KOPT-K1 (cell line): Measurements from ENCODE around the gene ARHGAP8.

Experiments used
- H3K27ac ChIP-seq: fragments of 200-600 bp; sonication (generic); 2 replicates; pipeline ENCODE4 v1.5.1; 2016; ENCODE audit warnings: antibody characterized with exemption, mild to moderate bottlenecking, low read depth, low read length; ENCODE audit not compliant: poor library complexity, severe bottlenecking
- H3K36me3 ChIP-seq: fragments of 200-600 bp; sonication (generic); 2 replicates; pipeline ENCODE4 v1.5.1; 2017; ENCODE audit warnings: antibody characterized with exemption, mild to moderate bottlenecking, low read length, moderate library complexity; ENCODE audit not compliant: insufficient read depth
- H3K9me3 ChIP-seq: fragments of 200-600 bp; sonication (generic); 2 replicates; pipeline ENCODE4 v1.5.1; 2017; ENCODE audit warnings: antibody characterized with exemption, low read length, mild to moderate bottlenecking; ENCODE audit not compliant: insufficient read depth, poor library complexity, severe bottlenecking

Gene ARHGAP8

DNA sequence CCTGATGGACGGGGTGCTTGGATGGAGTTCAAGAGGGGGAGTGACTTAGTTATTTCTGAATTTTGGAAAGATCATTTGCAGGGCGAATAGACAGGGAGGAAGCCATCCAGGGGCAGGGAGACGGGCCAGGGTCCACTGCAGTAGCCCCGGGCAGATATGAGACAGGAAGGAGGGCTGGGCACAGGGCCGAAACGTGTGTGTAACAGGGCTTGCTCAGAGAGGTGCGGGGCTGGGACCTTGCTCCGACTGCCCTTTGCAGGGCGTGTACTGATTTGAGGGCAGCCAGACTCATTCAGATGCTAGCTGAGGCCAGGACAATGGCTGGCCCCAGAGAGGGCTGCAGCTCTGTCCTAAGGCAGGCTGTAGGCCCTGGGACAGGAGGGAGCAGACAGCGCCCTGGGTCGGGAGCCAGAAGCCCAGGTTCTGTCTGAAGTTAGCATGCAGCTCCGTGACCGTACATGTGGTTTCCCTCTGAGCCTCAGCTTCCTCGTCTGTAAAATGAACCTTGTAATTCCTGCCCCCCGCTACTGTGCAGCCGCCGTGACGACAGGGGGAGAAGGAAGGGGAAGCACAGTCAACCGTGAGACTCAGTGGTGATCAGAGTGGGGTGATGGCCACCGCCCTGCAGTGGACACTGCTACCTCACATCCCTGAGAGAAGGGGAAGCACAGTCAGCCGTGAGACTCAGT is 154.0 kb downstream of the ARHGAP8 start:
- H3K36me3 ChIP-seq: no peaks in the 10 kb centered on the region
- peaks cover 11% of the 10 kb centered on the region for H3K9me3 ChIP-seq
- no peak overlapping the region for H3K27ac ChIP-seq

DNA sequence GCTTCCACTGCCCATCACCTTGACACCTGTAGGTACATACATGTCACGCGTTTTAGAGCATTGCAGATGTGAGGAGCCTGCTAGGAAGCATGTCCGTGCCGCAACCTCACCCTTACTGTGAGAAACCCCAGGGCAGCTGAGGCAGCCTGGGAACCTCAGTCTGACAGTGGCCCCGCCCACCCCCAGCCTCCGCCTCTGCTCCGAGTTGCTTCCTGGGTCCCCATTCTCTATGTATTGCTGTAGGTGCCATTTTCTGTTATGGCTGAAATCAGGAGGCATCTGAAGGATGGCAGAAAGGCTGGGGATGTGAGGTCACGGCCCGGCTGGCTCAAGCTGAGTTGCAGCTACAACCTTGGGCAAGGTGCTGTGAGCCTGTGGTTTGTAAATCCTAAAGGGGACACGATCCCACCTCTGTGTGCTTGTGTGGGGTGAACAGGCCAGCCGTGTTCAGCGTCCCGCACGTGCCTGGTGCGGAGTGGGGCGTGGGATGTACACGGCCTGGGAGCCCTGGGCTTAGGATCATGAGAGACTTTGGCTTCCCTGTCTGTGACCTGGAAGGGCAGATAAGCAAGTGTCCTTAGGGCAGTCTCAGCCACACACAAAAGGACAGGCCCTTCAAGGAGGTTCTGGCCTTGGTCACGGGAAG is 154.7 kb downstream of the ARHGAP8 start:
- Histone ChIP-seq H3K27ac (no peak overlapping the region), H3K9me3 (peaks cover 8% of the 10 kb centered on the region), H3K36me3 (no peaks in the 10 kb centered on the region)

DNA sequence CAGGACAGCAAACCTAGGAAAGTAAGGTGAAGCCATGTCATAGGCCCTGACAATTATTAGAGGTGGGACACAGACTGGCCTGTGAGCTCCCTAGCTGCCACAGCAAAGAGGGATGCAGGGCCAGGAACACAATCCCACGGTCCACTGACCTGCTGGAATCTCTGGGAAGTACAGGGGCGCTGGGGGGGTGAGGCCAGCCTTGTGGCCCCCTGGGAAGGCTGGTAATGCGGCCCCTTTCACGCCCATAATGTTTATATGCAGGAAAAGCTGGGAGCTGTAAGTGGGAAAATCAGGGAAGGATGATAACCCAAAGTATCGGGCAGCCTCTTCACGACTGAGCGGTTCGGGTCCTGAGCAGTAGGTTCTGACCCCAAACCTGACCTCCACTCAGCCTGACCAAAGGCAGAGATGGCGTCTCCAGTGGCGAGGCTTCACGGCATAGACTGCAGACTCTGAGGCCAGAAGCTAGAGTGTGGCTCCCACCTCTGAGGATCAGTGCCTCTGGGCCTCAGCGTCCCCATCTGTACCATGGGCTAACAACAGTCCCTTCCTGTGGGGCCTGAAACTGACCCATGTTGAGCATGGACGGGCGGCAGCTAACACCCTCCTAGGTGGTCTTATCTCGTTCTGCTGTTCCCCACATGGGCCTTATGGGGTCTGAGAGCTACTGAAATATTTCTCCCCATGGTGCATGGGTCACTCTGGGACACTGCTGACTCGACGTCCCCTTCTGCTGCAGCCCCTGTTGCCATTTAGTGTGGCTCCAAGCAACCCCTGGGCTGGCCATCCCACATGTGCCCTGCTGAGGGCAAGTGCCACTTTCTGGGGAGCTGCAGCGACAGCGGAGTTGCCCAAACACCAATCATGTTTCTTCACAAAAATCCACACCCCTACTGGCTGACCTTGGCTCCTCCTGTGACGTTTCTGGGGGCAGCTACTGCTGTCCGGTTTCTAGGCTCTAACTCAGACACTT is 155.7 kb downstream of the ARHGAP8 start:
- no peaks in the 10 kb centered on the region for H3K36me3 ChIP-seq
- H3K27ac ChIP-seq: no peak overlapping the region

DNA sequence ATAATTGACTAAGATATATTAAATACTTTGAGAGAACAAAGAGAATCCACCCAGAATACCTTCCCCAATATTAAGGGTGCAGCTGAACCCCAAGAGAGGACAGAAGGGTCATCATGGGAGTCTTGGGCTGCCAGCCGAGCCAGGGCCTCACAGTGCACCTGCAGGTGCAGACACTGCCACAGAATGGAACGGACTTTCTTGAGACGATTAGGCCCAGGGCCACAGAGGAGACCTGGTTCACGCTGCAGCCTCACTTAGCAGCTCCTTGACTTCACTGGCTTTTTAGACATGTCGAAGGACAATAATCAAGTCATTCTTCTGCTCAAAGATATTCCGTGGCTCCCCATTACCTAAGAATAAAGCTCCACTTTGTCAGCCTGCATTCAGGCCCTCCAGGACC is 156.9 kb downstream of the ARHGAP8 start:
- Histone ChIP-seq H3K9me3 (peaks cover 7% of the 10 kb centered on the region), H3K36me3 (no peaks in the 10 kb centered on the region), H3K27ac (no peak overlapping the region)

More for the DNA sequence above, 155.7 kb downstream of the ARHGAP8 start:
- H3K9me3 ChIP-seq: peaks cover 7% of the 10 kb centered on the region
